Ascending aorta (tissue), 2 donors: ENCODE measurements around the gene TRPV5. TPM values are rescaled to one million over a fixed set of nuclear protein-coding genes. Genes with fewer than 3 reads are reported as not detected.

Experiments used
- DNase-seq, 2 donors: peaks; one replicate each; pipeline ENCODE4 v3.0.0-alpha.2; 2019; ENCODE audit warnings: low spot score in 2 of 2
- H3K27ac ChIP-seq, 2 donors: fragments of 200-600 bp; sonication (generic); one replicate each; pipeline ENCODE4 v1.5.1; 2016 to 2017; ENCODE audit warnings: mild to moderate bottlenecking in 1 of 2
- H3K27me3 ChIP-seq: fragments of 200-600 bp; sonication (generic); one replicate; pipeline ENCODE4 v1.5.1; 2017
- H3K36me3 ChIP-seq, 2 donors: fragments of 200-600 bp; sonication (generic); one replicate each; pipeline ENCODE4 v1.5.1; 2016
- H3K4me1 ChIP-seq, 2 donors: fragments of 200-600 bp; sonication (generic); one replicate each; pipeline ENCODE4 v1.5.1; 2016 to 2017; ENCODE audit warnings: mild to moderate bottlenecking in 1 of 2
- H3K4me3 ChIP-seq, 2 donors: fragments of 200-600 bp; sonication (generic); one replicate each; pipeline ENCODE4 v1.5.1; 2016 to 2017; ENCODE audit warnings: mild to moderate bottlenecking in 1 of 2
- H3K9me3 ChIP-seq, 2 donors: fragments of 200-600 bp; sonication (generic); one replicate each; pipeline ENCODE4 v1.5.1; 2016
- CTCF ChIP-seq, 3 experiments: fragments of 200-600 bp in 2 of 3; fragments of 450-650 bp in 1 of 3; sonication (generic) in 2 of 3; IDR thresholded peaks; one replicate each; pipeline ENCODE4 v1.5.1; 2016 to 2019; ENCODE audit warnings: antibody characterized with exemption in 3 of 3, mild to moderate bottlenecking in 1 of 3, moderate library complexity in 1 of 3
- intact Hi-C: fragments of 100-400 bp; cut with DNase I; formaldehyde crosslinking; loops from one replicate; pipeline ENCODE4 v1.15.1; 2023
- total RNA-seq: library from RNA; depleted of rRNA; stranded (reverse); fragments of >200 nt; gene quantifications from one replicate; pipeline ENCODE4 v1.1.0, GENCODE V29; 2016

TRPV5 gene
- total RNA-seq, 1 donor from 2014 or later: not detected

GRCh38 chr7:142940966-142941535 lies 7.5 kb upstream of the TRPV5 start:
- H3K4me1 ChIP-seq: no peaks in the 10 kb centered on the region
- TF ChIP-seq CTCF (IDR thresholded peaks at IDR 0.05): no peak
- DNase-seq: no peak
- no peaks in the 10 kb centered on the region for H3K9me3 ChIP-seq
- H3K36me3 ChIP-seq: no peaks in the 10 kb centered on the region
- intact Hi-C loops: no loop called here
- no peak overlapping the region for H3K4me3 ChIP-seq
- no peaks in the 10 kb centered on the region for H3K27me3 ChIP-seq
- H3K27ac ChIP-seq: no peak overlapping the region

GRCh38 chr7:142939226-142939910 lies 5.8 kb upstream of the TRPV5 start, which contains the start of gene LLCFC1:
LLCFC1 (plus strand) TSS chr7:142939484; CDS start chr7:142939622, 138 bp downstream.
- H3K27ac ChIP-seq: no peak within 1 kb of the TSS
- H3K4me1 ChIP-seq: no peaks in the 10 kb centered on the region
- intact Hi-C loops: no loop called here
- no peaks in the 10 kb centered on the region for H3K27me3 ChIP-seq
- DNase-seq: no peak
- no peaks in the 10 kb centered on the region for H3K9me3 ChIP-seq
- TF ChIP-seq CTCF (IDR thresholded peaks at IDR 0.05): no peak
- no peak within 1 kb of the TSS for H3K4me3 ChIP-seq
- H3K36me3 ChIP-seq: no peaks in the 10 kb centered on the region

GRCh38 chr7:142938611-142939010 lies 5.1 kb upstream of the TRPV5 start:
- no peak overlapping the region for H3K4me3 ChIP-seq
- no peak for TF ChIP-seq CTCF (IDR thresholded peaks at IDR 0.05)
- H3K9me3 ChIP-seq: no peaks in the 10 kb centered on the region
- intact Hi-C loops: no loop called here
- no peaks in the 10 kb centered on the region for H3K27me3 ChIP-seq
- no peak overlapping the region for H3K27ac ChIP-seq
- no peaks in the 10 kb centered on the region for H3K4me1 ChIP-seq
- DNase-seq: no peak
- H3K36me3 ChIP-seq: no peaks in the 10 kb centered on the region

- intact Hi-C loops: no loop called here
- no peak for TF ChIP-seq CTCF (IDR thresholded peaks at IDR 0.05)
These were observed 2.5 kb upstream of the TRPV5 start for GRCh38 chr7:142935941-142936565.

GRCh38 chr7:142934056-142934455 lies 510 bp upstream of the TRPV5 start:
- no peak overlapping the region for H3K27ac ChIP-seq
- H3K4me3 ChIP-seq: no peak overlapping the region
- no peak for TF ChIP-seq CTCF (IDR thresholded peaks at IDR 0.05)
- DNase-seq: no peak
- H3K4me1 ChIP-seq: no peaks in the 10 kb centered on the region
- H3K36me3 ChIP-seq: no peaks in the 10 kb centered on the region
- H3K27me3 ChIP-seq: no peaks in the 10 kb centered on the region
- intact Hi-C loops: no loop called here
- no peaks in the 10 kb centered on the region for H3K9me3 ChIP-seq

More at GRCh38 chr7:142935941-142936565, 2.5 kb upstream of the TRPV5 start:
- no peaks in the 10 kb centered on the region for H3K9me3 ChIP-seq
- DNase-seq: no peak
- no peaks in the 10 kb centered on the region for H3K4me1 ChIP-seq
- H3K36me3 ChIP-seq: no peaks in the 10 kb centered on the region
- no peak overlapping the region for H3K4me3 ChIP-seq
- H3K27me3 ChIP-seq: no peaks in the 10 kb centered on the region
- H3K27ac ChIP-seq: no peak overlapping the region
